Chondrocyte (in vitro differentiated cells): ENCODE data around the gene C7orf25. TPM values are rescaled to one million over a fixed set of nuclear protein-coding genes. Genes with fewer than 3 reads are reported as not detected.

ENCODE experiments used
- DNase-seq: peaks from one replicate; pipeline ENCODE4 v3.0.0; 2021; ENCODE audit warnings: mixed read lengths, low spot score
- H3K27ac Mint-ChIP-seq: one replicate; pipeline ENCODE4 v1.8.0; 2021; ENCODE audit warnings: mild to moderate bottlenecking, moderate library complexity, mixed read lengths; ENCODE audit not compliant: unreplicated experiment
- H3K27me3 Mint-ChIP-seq: 2 replicates; pipeline ENCODE4 v1.8.0; 2021; ENCODE audit warnings: low read depth, mixed read lengths
- H3K36me3 Mint-ChIP-seq: 2 replicates; pipeline ENCODE4 v1.8.0; 2021; ENCODE audit warnings: low read depth, mixed read lengths
- H3K4me1 Mint-ChIP-seq: 2 replicates; pipeline ENCODE4 v1.8.0; 2021; ENCODE audit warnings: low read depth, mild to moderate bottlenecking, mixed read lengths
- H3K4me3 Mint-ChIP-seq: one replicate; pipeline ENCODE4 v1.8.0; 2021; ENCODE audit warnings: mild to moderate bottlenecking, moderate library complexity, mixed read lengths; ENCODE audit not compliant: unreplicated experiment
- H3K9me3 Mint-ChIP-seq: 2 replicates; pipeline ENCODE4 v1.8.0; 2021; ENCODE audit warnings: low read depth, mixed read lengths
- CTCF ChIP-seq: fragments of 200-600 bp; sonication (generic); IDR thresholded peaks from 2 replicates; pipeline ENCODE4 v1.5.0; 2021; ENCODE audit warnings: antibody characterized with exemption, mild to moderate bottlenecking, moderate library complexity
- total RNA-seq: library from RNA; stranded (reverse); gene quantifications from 3 replicates; pipeline ENCODE4 v1.2.1, GENCODE V29; 2021

Gene C7orf25
- total RNA-seq, 1 donor from 2014 or later, result 9.7 TPM

GRCh38 chr7:42953994-42954393 lies 42.1 kb upstream of the C7orf25 start:
- TF ChIP-seq CTCF, result no peak
- Mint-ChIP-seq H3K4me1 (no peaks in the 10 kb centered on the region), H3K9me3 (peaks cover 2% of the 10 kb centered on the region), H3K4me3 (no peak overlapping the region), H3K36me3 (no peaks in the 10 kb centered on the region), H3K27ac (no peak overlapping the region), H3K27me3 (no peaks in the 10 kb centered on the region)
- DNase-seq, result no peak

- no peak for DNase-seq
- Mint-ChIP-seq H3K9me3 (peaks cover 2% of the 10 kb centered on the region), H3K27ac (no peak overlapping the region), H3K4me3 (no peak overlapping the region), H3K36me3 (no peaks in the 10 kb centered on the region), H3K27me3 (no peaks in the 10 kb centered on the region), H3K4me1 (peaks cover 8% of the 10 kb centered on the region)
- TF ChIP-seq CTCF, result no peak
Measured at GRCh38 chr7:42952328-42952727, 40.5 kb upstream of the C7orf25 start.

- H3K9me3 Mint-ChIP-seq, result peaks cover 2% of the 10 kb centered on the region
Measured at GRCh38 chr7:42950417-42950816, 38.5 kb upstream of the C7orf25 start.

DNA sequence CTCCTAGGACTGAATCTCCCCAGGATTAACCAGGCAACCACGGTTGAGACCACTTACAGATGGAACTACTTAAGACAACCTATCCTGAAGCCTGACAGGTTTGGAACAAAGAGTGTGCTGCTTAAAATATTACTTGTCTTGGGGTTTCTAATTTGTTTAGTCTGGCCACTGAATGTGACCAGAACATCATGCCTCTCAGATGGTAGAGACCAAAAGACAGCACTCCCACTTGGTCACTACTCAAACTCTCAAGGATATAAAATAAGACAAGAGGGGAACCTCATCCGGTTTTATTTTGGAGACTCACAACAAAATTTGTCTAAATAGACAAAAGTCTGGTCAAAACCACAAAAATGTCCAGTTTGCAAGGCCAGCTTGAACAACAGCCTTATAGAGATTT lies 35.7 kb upstream of the C7orf25 start:
- TF ChIP-seq CTCF, result no peak
- H3K36me3 Mint-ChIP-seq, result no peaks in the 10 kb centered on the region
- no peak overlapping the region for H3K27ac Mint-ChIP-seq
- H3K4me3 Mint-ChIP-seq, result no peak overlapping the region
- peaks cover 2% of the 10 kb centered on the region for H3K9me3 Mint-ChIP-seq
- peaks cover 18% of the 10 kb centered on the region for H3K4me1 Mint-ChIP-seq
- no peak for DNase-seq
- H3K27me3 Mint-ChIP-seq, result no peaks in the 10 kb centered on the region

More at GRCh38 chr7:42950417-42950816, 38.5 kb upstream of the C7orf25 start:
- Mint-ChIP-seq H3K27ac (no peak overlapping the region), H3K4me1 (peaks cover 18% of the 10 kb centered on the region), H3K36me3 (no peaks in the 10 kb centered on the region), H3K4me3 (no peak overlapping the region), H3K27me3 (no peaks in the 10 kb centered on the region)
- DNase-seq, result no peak
- no peak for TF ChIP-seq CTCF

DNA sequence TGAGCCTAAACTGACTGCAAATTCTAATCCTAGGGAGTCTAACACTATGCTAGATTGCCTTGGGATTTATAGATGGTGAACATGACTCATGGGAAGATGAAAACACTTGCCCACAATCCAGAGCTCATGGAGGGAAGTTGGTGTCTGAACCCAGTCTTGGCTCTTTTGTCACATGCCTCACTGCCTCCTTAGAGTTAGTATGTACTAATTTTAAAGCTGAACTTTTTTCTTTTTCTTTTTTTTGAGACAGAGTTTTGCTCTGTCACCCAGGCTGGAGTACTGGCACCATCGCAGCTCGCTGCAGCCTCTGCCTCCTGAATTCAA lies 34.7 kb upstream of the C7orf25 start:
- H3K27me3 Mint-ChIP-seq, result no peaks in the 10 kb centered on the region
- peaks cover 2% of the 10 kb centered on the region for H3K9me3 Mint-ChIP-seq
- H3K4me1 Mint-ChIP-seq, result peaks cover 18% of the 10 kb centered on the region
- H3K36me3 Mint-ChIP-seq, result no peaks in the 10 kb centered on the region
- no peak for TF ChIP-seq CTCF
- no peak for DNase-seq
- H3K4me3 Mint-ChIP-seq, result no peak overlapping the region
- H3K27ac Mint-ChIP-seq, result no peak overlapping the region
